A549 (cell line): Measurements from ENCODE around the gene ABLIM1. TPM values are rescaled to one million over a fixed set of nuclear protein-coding genes. Genes with fewer than 3 reads are reported as not detected.

Experiments used
- ATAC-seq, 2 experiments: fragments of 200-7000 bp in 1 of 2; fragments of >200 bp in 1 of 2; cut with Nextera tagmentation in 1 of 2; cut with Tn5 transposase in 1 of 2; 3 replicates each; pipeline versions ENCODE4 v1.8.0 to v1.9.1; 2018 to 2020; ENCODE audit warnings: mild to moderate bottlenecking in 1 of 2, moderate library complexity in 1 of 2
- CTCF ChIA-PET: fragments of 300-600 bp; sonication (Branson Sonifier 250); formaldehyde crosslinking; extraction: SDS; loops from one replicate; lab custom pipeline; 2021; ENCODE audit warnings: antibody characterized with exemption, inconsistent platforms; lab: Yijun Ruan, JAX
- POLR2A ChIA-PET: fragments of 350-600 bp; formaldehyde crosslinking; extraction: SDS; loops from one replicate; lab custom pipeline; 2021; ENCODE audit warnings: antibody characterized with exemption, inconsistent platforms; lab: Yijun Ruan, JAX
- DNase-seq, 2 experiments: peaks; one replicate each; pipeline versions ENCODE4 v3.0.0 to v3.0.0-alpha.2; 2011 to 2016; ENCODE audit warnings: low read depth in 1 of 2, low spot score in 1 of 2
- FAIRE-seq: peaks from 2 replicates; lab custom pipeline; 2011; peaks lifted over from hg19 to GRCh38; lab: Jason Lieb, UNC
- H3K27ac ChIP-seq, 2 experiments: fragments of >200 bp; sonication (Bioruptor Twin); formaldehyde crosslinking; 3 replicates each; pipeline ENCODE4 v1.5.1; 2016 to 2017
- H3K4me1 ChIP-seq: fragments of >200 bp; sonication (Bioruptor Twin); formaldehyde crosslinking; 3 replicates; pipeline ENCODE4 v1.6.1; 2016
- H3K4me2 ChIP-seq: fragments of >200 bp; sonication (Bioruptor Twin); formaldehyde crosslinking; 3 replicates; pipeline ENCODE4 v1.6.1; 2016
- H3K4me3 ChIP-seq: fragments of >200 bp; sonication (Bioruptor Twin); formaldehyde crosslinking; 3 replicates; pipeline ENCODE4 v1.5.1; 2016
- H3K9me3 ChIP-seq: fragments of >200 bp; sonication (Bioruptor Twin); formaldehyde crosslinking; 3 replicates; pipeline ENCODE4 v1.6.1; 2016
- CEBPB ChIP-seq, 2 experiments: fragments of >200 bp in 1 of 2; sonication (Bioruptor Twin) in 1 of 2; formaldehyde crosslinking in 1 of 2; IDR thresholded peaks; 2 replicates each; pipeline ENCODE4 v1.6.1; 2012 to 2016
- EHMT2 ChIP-seq: fragments of 200-600 bp; sonication (generic); IDR thresholded peaks from 2 replicates; pipeline ENCODE4 v1.6.1; 2016; ENCODE audit warnings: antibody characterized with exemption, low read depth, mild to moderate bottlenecking, moderate library complexity
- FOSL2 ChIP-seq, 2 experiments: fragments of 450-650 bp in 1 of 2; fragments of >200 bp in 1 of 2; sonication (Bioruptor Twin) in 1 of 2; formaldehyde crosslinking; IDR thresholded peaks; 2 replicates each; pipeline versions ENCODE4 v1.5.0 to v1.6.1; 2016 to 2020; ENCODE audit warnings: mild to moderate bottlenecking in 1 of 2, moderate library complexity in 1 of 2
- JUNB ChIP-seq: fragments of >200 bp; sonication (Bioruptor Twin); formaldehyde crosslinking; IDR thresholded peaks from 2 replicates; pipeline ENCODE4 v1.6.1; 2016
- KDM1A ChIP-seq: fragments of 200-600 bp; sonication (generic); IDR thresholded peaks from 2 replicates; pipeline ENCODE4 v1.6.1; 2016; ENCODE audit warnings: low read depth, mild to moderate bottlenecking
- KDM5A ChIP-seq: fragments of 200-600 bp; sonication (generic); IDR thresholded peaks from 2 replicates; pipeline ENCODE4 v1.6.1; 2016; ENCODE audit warnings: antibody characterized with exemption, mild to moderate bottlenecking
- NR3C1 ChIP-seq: fragments of >200 bp; sonication (Bioruptor Twin); formaldehyde crosslinking; IDR thresholded peaks from 3 replicates; pipeline ENCODE4 v1.6.1; 2017
- RARB ChIP-seq: fragments of 250-450 bp; sonication (Bioruptor Pico); IDR thresholded peaks from 2 replicates; pipeline ENCODE4 v1.8.0; 2021; ENCODE audit warnings: mild to moderate bottlenecking, moderate library complexity
- SMC3 ChIP-seq: fragments of >200 bp; sonication (Bioruptor Twin); formaldehyde crosslinking; IDR thresholded peaks from 3 replicates; pipeline ENCODE4 v1.6.1; 2018; ENCODE audit warnings: inconsistent platforms
- ZC3H11A ChIP-seq: fragments of 450-650 bp; IDR thresholded peaks from 2 replicates; pipeline ENCODE4 v1.6.1; 2014; ENCODE audit warnings: antibody characterized with exemption, mild to moderate bottlenecking
- WGBS: methylation state at CpG from one replicate; pipeline ENCODE4 v1.1.6; 2017; ENCODE audit errors: missing lambda C conversion rate; 5-methylcytosine and 5-hydroxymethylcytosine counted together
- polyA plus RNA-seq, 4 experiments: library from polyadenylated mRNA; depleted of rRNA in 3 of 4; stranded (reverse); fragments of >200 nt; fragmentation: RNase III in 1 of 4; extraction: RNeasy Plus Mini Kit Qiagen cat#74134 plus additional on column Dnase treatment in 1 of 4; gene quantifications; 2 replicates in 3 of 4; 3 replicates in 1 of 4; pipeline ENCODE4 v1.2.3, GENCODE V29; 2011 to 2017
- small RNA-seq, 6 experiments: library from RNA; depleted of rRNA; stranded (forward); fragments of <200 nt; gene quantifications; one replicate each; pipeline ENCODE3, GENCODE V24; 2012
- TF ChIP-seq, protein P1 (sequence below): IDR thresholded peaks from 2 replicates; pipeline ENCODE4 v1.6.1; 2012
- TF ChIP-seq, protein P2 (sequence below): IDR thresholded peaks from 2 replicates; pipeline ENCODE4 v1.6.1; 2012; ENCODE audit warnings: low read depth, borderline replicate concordance
- TF ChIP-seq, protein P3 (sequence below): IDR thresholded peaks from 2 replicates; pipeline ENCODE4 v1.6.1; 2012
- TF ChIP-seq, protein P4 (sequence below): fragments of >200 bp; sonication (Bioruptor Twin); formaldehyde crosslinking; IDR thresholded peaks from 3 replicates; pipeline ENCODE4 v1.6.1; 2016

The ABLIM1 gene
- polyA plus RNA-seq, 2 of the 4 experiments (the other 2 are of a cell fraction) = 21.4 to 70.2 TPM

DNA sequence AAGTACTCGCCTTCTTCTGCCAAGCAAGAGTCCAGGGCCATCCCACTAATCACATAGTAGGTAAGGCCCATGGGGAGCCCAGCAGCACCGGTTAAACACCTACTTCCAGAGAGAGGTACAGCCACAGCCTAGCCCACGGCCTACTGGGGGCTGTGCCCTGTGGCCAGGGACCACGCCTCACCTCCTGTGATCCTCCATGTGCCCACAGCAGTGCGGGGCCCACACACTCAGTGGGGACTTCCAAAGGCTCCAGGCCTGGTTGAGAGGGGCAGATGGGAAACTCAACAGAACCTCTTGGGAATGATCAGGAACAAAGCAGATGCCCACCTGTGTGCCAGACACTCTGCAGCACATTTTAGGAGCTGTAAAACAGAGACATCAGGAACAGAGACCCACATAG, 273.5 kb downstream of the ABLIM1 start:
- H3K4me3 ChIP-seq = no peak overlapping the region
- no peaks in the 10 kb centered on the region; the same call in 2 of the 3 replicates for H3K9me3 ChIP-seq
- ATAC-seq = no peak
- peaks cover 32% of the 10 kb centered on the region for H3K4me1 ChIP-seq
- WGBS = 93% methylated on average over 3 of the region's 5 CpGs
- H3K4me2 ChIP-seq = no peak overlapping the region
- ChIA-PET POLR2A (no interaction called here), CTCF (interaction anchor here (1.3 to 6.2 kb wide), 4 partner anchors 10 to 84 kb away, joined by 3 to 31 read pairs (median 4); no protein-coding TSS in a partner anchor)
- TF ChIP-seq KDM5A (no peak), RARB (no peak), EHMT2 (no peak)
- no peak overlapping the region for H3K27ac ChIP-seq
- FAIRE-seq = no peak
- DNase-seq = no peak

DNA sequence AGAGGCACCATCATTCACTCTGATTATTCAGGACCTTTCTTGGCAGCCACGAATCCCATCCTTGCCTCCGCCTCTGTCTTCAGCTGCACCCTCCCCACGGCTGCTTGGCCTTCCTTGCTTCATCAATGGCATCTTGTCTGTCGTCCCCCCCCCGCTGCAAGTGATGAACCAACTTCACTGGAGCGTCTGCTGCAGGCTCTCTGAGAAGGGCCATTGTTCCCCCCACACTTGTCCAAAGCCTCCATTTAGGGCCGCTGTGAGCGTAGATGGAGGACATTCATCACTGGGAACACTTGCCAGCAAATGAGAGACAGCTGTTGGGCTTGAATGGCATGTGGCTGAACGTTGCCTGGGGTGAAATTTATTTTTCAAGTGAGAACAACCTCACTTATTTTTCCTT, 273.9 kb downstream of the ABLIM1 start:
- H3K9me3 ChIP-seq = no peaks in the 10 kb centered on the region; the same call in 2 of the 3 replicates
- DNase-seq (no peak), ATAC-seq (no peak), FAIRE-seq (no peak)
- no peak overlapping the region for H3K27ac ChIP-seq
- CTCF ChIA-PET = interaction anchor here (1.8 to 6.2 kb wide), 3 partner anchors 9 to 83 kb away, joined by 4 to 31 read pairs (median 5); no protein-coding TSS in a partner anchor
- H3K4me1 ChIP-seq = peaks cover 32% of the 10 kb centered on the region
- WGBS = 87% methylated on average over 9 of the region's 9 CpGs
- TF ChIP-seq RARB = no peak
- TF ChIP-seq NR3C1 = no peak
- no peak for TF ChIP-seq FOSL2 (IDR thresholded peaks at IDR 0.05)
- TF ChIP-seq FOSL2 (CRISPR knock-in tag; IDR thresholded peaks at IDR 0.05) = no peak
- no peak for TF ChIP-seq JUNB
- TF ChIP-seq ZC3H11A = no peak
- TF ChIP-seq, protein P1, sequence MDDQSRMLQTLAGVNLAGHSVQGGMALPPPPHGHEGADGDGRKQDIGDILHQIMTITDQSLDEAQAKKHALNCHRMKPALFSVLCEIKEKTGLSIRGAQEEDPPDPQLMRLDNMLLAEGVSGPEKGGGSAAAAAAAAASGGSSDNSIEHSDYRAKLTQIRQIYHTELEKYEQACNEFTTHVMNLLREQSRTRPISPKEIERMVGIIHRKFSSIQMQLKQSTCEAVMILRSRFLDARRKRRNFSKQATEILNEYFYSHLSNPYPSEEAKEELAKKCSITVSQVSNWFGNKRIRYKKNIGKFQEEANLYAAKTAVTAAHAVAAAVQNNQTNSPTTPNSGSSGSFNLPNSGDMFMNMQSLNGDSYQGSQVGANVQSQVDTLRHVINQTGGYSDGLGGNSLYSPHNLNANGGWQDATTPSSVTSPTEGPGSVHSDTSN = no peak
- TF ChIP-seq CEBPB (IDR thresholded peaks at IDR 0.05) = no peak
- TF ChIP-seq, protein P2, sequence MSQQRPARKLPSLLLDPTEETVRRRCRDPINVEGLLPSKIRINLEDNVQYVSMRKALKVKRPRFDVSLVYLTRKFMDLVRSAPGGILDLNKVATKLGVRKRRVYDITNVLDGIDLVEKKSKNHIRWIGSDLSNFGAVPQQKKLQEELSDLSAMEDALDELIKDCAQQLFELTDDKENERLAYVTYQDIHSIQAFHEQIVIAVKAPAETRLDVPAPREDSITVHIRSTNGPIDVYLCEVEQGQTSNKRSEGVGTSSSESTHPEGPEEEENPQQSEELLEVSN = no peak
- TF ChIP-seq, protein P3, sequence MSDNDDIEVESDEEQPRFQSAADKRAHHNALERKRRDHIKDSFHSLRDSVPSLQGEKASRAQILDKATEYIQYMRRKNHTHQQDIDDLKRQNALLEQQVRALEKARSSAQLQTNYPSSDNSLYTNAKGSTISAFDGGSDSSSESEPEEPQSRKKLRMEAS = no peak
- TF ChIP-seq KDM5A = no peak
- no peak for TF ChIP-seq KDM1A
- TF ChIP-seq SMC3 = no peak
- TF ChIP-seq, protein P4, sequence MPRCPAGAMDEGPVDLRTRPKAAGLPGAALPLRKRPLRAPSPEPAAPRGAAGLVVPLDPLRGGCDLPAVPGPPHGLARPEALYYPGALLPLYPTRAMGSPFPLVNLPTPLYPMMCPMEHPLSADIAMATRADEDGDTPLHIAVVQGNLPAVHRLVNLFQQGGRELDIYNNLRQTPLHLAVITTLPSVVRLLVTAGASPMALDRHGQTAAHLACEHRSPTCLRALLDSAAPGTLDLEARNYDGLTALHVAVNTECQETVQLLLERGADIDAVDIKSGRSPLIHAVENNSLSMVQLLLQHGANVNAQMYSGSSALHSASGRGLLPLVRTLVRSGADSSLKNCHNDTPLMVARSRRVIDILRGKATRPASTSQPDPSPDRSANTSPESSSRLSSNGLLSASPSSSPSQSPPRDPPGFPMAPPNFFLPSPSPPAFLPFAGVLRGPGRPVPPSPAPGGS = no peak
- TF ChIP-seq, all 56 proteins: peak for 0
- no peak overlapping the region for H3K4me3 ChIP-seq
- H3K4me2 ChIP-seq = no peak overlapping the region
- POLR2A ChIA-PET = no interaction called here

Small RNAs within 50 kb of the gene (small RNA-seq; reads per million reads assigned to genes)
- gene RN7SL384P = 0 reads per million in 6 experiments

Other genes with a start within 250 kb of the ABLIM1 start
- gene FHIP2A, start 163.5 kb upstream of the ABLIM1 start, polyA plus RNA-seq (2011; rRNA removed) = 18.2 and 18.4 TPM in 2 replicates
- 8.8 to 9.5 TPM (median 8.9 TPM) in 3 replicates for gene FHIP2A, start 163.5 kb upstream of the ABLIM1 start, polyA plus RNA-seq (2017; fragmentation: RNase III; extraction: RNeasy Plus Mini Kit Qiagen cat#74134 plus additional on column Dnase treatment)